WTC11 (cell line): ENCODE results near the gene TMEM263. TPM values are rescaled to one million over a fixed set of nuclear protein-coding genes. Genes with fewer than 3 reads are reported as not detected.
"Not testable (repeated sequence)": the region's sequence is repeated elsewhere in the genome, so short reads cannot be mapped to it uniquely, and the experiment has no call there.

Experiments used
- ATAC-seq: fragments of 200-7000 bp; cut with Tn5 transposase; 2 replicates; pipeline ENCODE4 v1.10.0; 2021; ENCODE audit warnings: mild to moderate bottlenecking, moderate library complexity
- CTCF ChIA-PET: fragments of 300-600 bp; sonication (Branson Sonifier 250); formaldehyde crosslinking; loops from one replicate; lab custom pipeline; 2021; ENCODE audit warnings: antibody characterized with exemption; lab: Charles Lee
- POLR2A ChIA-PET: fragments of 350-600 bp; sonication (Branson Sonifier 250); formaldehyde crosslinking; loops from one replicate; lab custom pipeline; 2021; ENCODE audit warnings: antibody characterized with exemption; lab: Charles Lee
- DNase-seq: peaks from one replicate; pipeline ENCODE4 v3.0.0; 2021; ENCODE audit warnings: low spot score
- H3K27ac Mint-ChIP-seq: 2 replicates; pipeline ENCODE4 v1.8.0; 2021; ENCODE audit warnings: mixed read lengths
- H3K27me3 Mint-ChIP-seq: 2 replicates; pipeline ENCODE4 v1.8.0; 2021; ENCODE audit warnings: low read depth, mild to moderate bottlenecking, moderate library complexity, mixed read lengths
- H3K36me3 Mint-ChIP-seq: 2 replicates; pipeline ENCODE4 v1.8.0; 2021; ENCODE audit warnings: mixed read lengths
- H3K4me1 Mint-ChIP-seq: 2 replicates; pipeline ENCODE4 v1.8.0; 2022; ENCODE audit warnings: mixed read lengths
- H3K4me3 Mint-ChIP-seq: 2 replicates; pipeline ENCODE4 v1.8.0; 2021; ENCODE audit warnings: mild to moderate bottlenecking, moderate library complexity, mixed read lengths
- H3K9me3 Mint-ChIP-seq: 2 replicates; pipeline ENCODE4 v1.8.0; 2021; ENCODE audit warnings: mixed read lengths
- CBFB ChIP-seq: sonication (generic); formaldehyde crosslinking; IDR thresholded peaks from 2 replicates; pipeline ENCODE4 v1.8.1; 2022; ENCODE audit warnings: mild to moderate bottlenecking, low read depth, missing genetic modification reagents
- ESRRA ChIP-seq: sonication (generic); formaldehyde crosslinking; IDR thresholded peaks from 2 replicates; pipeline ENCODE4 v1.8.1; 2022; ENCODE audit warnings: mild to moderate bottlenecking, missing genetic modification reagents, borderline replicate concordance
- GABPB1 ChIP-seq: sonication (generic); formaldehyde crosslinking; IDR thresholded peaks from 2 replicates; pipeline ENCODE4 v1.8.1; 2023; ENCODE audit warnings: mild to moderate bottlenecking, missing genetic modification reagents
- GTF2I ChIP-seq: fragments of 250-450 bp; sonication (Bioruptor Pico); conservative IDR thresholded peaks from 2 replicates; pipeline ENCODE4 v1.4.0; 2021; ENCODE audit warnings: mild to moderate bottlenecking
- NFATC4 ChIP-seq: fragments of 250-450 bp; sonication (Bioruptor Pico); IDR thresholded peaks from 2 replicates; pipeline ENCODE4 v1.9.0; 2021; ENCODE audit warnings: mild to moderate bottlenecking
- NR1H2 ChIP-seq: sonication (generic); formaldehyde crosslinking; IDR thresholded peaks from 2 replicates; pipeline ENCODE4 v1.9.0; 2021; ENCODE audit warnings: mild to moderate bottlenecking, moderate library complexity, missing genetic modification reagents
- ZBTB21 ChIP-seq: sonication (generic); formaldehyde crosslinking; IDR thresholded peaks from 2 replicates; pipeline ENCODE4 v1.8.1; 2023; ENCODE audit warnings: mild to moderate bottlenecking, missing genetic modification reagents, borderline replicate concordance
- ZNF317 ChIP-seq: sonication (generic); formaldehyde crosslinking; IDR thresholded peaks from 2 replicates; pipeline ENCODE4 v1.8.1; 2023; ENCODE audit warnings: low read depth, mild to moderate bottlenecking, moderate library complexity, missing genetic modification reagents, borderline replicate concordance
- ZNF396 ChIP-seq: fragments of 250-450 bp; sonication (Bioruptor Pico); IDR thresholded peaks from 2 replicates; pipeline ENCODE4 v1.8.0; 2021; ENCODE audit warnings: mild to moderate bottlenecking, moderate library complexity, borderline replicate concordance
- ZNF423 ChIP-seq: fragments of 250-450 bp; sonication (Bioruptor Pico); IDR thresholded peaks from 2 replicates; pipeline ENCODE4 v2.1.2; 2022; ENCODE audit warnings: mild to moderate bottlenecking, moderate library complexity
- total RNA-seq: library from RNA; stranded (reverse); gene quantifications from 3 replicates; pipeline ENCODE4 v1.2.3, GENCODE V29; 2021
- TF ChIP-seq, protein P1 (sequence below): sonication (generic); formaldehyde crosslinking; conservative IDR thresholded peaks from 2 replicates; pipeline ENCODE4 v1.8.1; 2023; ENCODE audit warnings: mild to moderate bottlenecking, low read depth, missing genetic modification reagents, moderate library complexity
- TF ChIP-seq, protein P2 (sequence below): sonication (generic); formaldehyde crosslinking; IDR thresholded peaks from 2 replicates; pipeline ENCODE4 v1.8.0; 2022; ENCODE audit warnings: mild to moderate bottlenecking, missing genetic modification reagents
- TF ChIP-seq, protein P3 (sequence below): fragments of 200-600 bp; IDR thresholded peaks from 2 replicates; pipeline ENCODE4 v1.8.0; 2022; ENCODE audit warnings: antibody characterized with exemption
- TF ChIP-seq, protein P4 (sequence below): sonication (generic); formaldehyde crosslinking; IDR thresholded peaks from 2 replicates; pipeline ENCODE4 v1.8.1; 2022; ENCODE audit warnings: low read depth, mild to moderate bottlenecking, moderate library complexity, missing genetic modification reagents, borderline replicate concordance
- TF ChIP-seq, protein P5 (sequence below): sonication (generic); formaldehyde crosslinking; IDR thresholded peaks from 2 replicates; pipeline ENCODE4 v1.8.1; 2023; ENCODE audit warnings: mild to moderate bottlenecking, missing genetic modification reagents, moderate library complexity

The TMEM263 gene
- total RNA-seq, 1 experiment from 2014 or later = 18.0 TPM

DNA sequence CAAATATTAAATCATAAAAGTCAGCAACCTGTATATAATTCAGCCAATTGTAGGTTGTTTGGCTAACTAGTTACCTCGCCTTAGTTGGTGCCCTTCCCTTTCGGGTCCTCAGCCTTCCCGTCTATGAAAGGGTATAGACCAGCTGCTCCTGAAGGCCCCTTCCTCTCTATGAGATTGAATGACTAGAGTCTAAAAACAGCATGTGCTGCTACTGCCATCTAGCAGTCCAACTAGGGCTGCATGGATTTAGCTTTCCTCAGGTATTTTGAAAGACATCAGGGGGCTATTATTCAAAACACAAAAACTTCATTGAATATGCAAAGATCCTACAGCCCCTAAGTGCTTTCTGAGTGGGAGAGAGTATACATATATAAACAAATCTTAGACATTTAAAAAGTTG, 37.0 kb upstream of the TMEM263 start:
- Mint-ChIP-seq H3K27ac (no peak overlapping the region), H3K4me1 (peaks cover 28% of the 10 kb centered on the region), H3K36me3 (peaks cover 3% of the 10 kb centered on the region; the same call in 1 of the 2 replicates), H3K4me3 (no peak overlapping the region), H3K9me3 (peaks cover 9% of the 10 kb centered on the region), H3K27me3 (peaks cover 8% of the 10 kb centered on the region)
- ATAC-seq (peak; percentile 95), DNase-seq (peak; percentile 50)
- ChIA-PET POLR2A (interaction anchor here (0.5 to 1.5 kb wide), 3 partner anchors 307 to 562 kb away, joined by 3 to 9 read pairs (median 4); partner anchors contain the start of gene POLR3B), CTCF (interaction anchor here (0.5 to 3.2 kb wide), 75 partner anchors 9 to 769 kb away, joined by 3 to 108 read pairs (median 5); partner anchors contain the start of genes MTERF2, POLR3B, RFX4 and TMEM263)
- TF ChIP-seq, protein P1, sequence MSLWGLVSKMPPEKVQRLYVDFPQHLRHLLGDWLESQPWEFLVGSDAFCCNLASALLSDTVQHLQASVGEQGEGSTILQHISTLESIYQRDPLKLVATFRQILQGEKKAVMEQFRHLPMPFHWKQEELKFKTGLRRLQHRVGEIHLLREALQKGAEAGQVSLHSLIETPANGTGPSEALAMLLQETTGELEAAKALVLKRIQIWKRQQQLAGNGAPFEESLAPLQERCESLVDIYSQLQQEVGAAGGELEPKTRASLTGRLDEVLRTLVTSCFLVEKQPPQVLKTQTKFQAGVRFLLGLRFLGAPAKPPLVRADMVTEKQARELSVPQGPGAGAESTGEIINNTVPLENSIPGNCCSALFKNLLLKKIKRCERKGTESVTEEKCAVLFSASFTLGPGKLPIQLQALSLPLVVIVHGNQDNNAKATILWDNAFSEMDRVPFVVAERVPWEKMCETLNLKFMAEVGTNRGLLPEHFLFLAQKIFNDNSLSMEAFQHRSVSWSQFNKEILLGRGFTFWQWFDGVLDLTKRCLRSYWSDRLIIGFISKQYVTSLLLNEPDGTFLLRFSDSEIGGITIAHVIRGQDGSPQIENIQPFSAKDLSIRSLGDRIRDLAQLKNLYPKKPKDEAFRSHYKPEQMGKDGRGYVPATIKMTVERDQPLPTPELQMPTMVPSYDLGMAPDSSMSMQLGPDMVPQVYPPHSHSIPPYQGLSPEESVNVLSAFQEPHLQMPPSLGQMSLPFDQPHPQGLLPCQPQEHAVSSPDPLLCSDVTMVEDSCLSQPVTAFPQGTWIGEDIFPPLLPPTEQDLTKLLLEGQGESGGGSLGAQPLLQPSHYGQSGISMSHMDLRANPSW (CRISPR knock-in tag) = no peak
- TF ChIP-seq NFATC4 (CRISPR knock-in tag) (no peak), ZNF317 (no peak), ESRRA (CRISPR knock-in tag) (no peak), CBFB (CRISPR knock-in tag) (no peak), ZNF396 (CRISPR knock-in tag) (no peak), ZNF423 (no peak), ZBTB21 (CRISPR knock-in tag) (no peak), GABPB1 (CRISPR knock-in tag) (no peak)
- TF ChIP-seq, protein P2, sequence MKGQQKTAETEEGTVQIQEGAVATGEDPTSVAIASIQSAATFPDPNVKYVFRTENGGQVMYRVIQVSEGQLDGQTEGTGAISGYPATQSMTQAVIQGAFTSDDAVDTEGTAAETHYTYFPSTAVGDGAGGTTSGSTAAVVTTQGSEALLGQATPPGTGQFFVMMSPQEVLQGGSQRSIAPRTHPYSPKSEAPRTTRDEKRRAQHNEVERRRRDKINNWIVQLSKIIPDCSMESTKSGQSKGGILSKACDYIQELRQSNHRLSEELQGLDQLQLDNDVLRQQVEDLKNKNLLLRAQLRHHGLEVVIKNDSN (CRISPR knock-in tag) = no peak
- TF ChIP-seq, protein P3, sequence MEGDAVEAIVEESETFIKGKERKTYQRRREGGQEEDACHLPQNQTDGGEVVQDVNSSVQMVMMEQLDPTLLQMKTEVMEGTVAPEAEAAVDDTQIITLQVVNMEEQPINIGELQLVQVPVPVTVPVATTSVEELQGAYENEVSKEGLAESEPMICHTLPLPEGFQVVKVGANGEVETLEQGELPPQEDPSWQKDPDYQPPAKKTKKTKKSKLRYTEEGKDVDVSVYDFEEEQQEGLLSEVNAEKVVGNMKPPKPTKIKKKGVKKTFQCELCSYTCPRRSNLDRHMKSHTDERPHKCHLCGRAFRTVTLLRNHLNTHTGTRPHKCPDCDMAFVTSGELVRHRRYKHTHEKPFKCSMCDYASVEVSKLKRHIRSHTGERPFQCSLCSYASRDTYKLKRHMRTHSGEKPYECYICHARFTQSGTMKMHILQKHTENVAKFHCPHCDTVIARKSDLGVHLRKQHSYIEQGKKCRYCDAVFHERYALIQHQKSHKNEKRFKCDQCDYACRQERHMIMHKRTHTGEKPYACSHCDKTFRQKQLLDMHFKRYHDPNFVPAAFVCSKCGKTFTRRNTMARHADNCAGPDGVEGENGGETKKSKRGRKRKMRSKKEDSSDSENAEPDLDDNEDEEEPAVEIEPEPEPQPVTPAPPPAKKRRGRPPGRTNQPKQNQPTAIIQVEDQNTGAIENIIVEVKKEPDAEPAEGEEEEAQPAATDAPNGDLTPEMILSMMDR = no peak
- TF ChIP-seq, protein P4, sequence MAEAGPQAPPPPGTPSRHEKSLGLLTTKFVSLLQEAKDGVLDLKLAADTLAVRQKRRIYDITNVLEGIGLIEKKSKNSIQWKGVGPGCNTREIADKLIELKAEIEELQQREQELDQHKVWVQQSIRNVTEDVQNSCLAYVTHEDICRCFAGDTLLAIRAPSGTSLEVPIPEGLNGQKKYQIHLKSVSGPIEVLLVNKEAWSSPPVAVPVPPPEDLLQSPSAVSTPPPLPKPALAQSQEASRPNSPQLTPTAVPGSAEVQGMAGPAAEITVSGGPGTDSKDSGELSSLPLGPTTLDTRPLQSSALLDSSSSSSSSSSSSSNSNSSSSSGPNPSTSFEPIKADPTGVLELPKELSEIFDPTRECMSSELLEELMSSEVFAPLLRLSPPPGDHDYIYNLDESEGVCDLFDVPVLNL (CRISPR knock-in tag) = no peak
- TF ChIP-seq, protein P5, sequence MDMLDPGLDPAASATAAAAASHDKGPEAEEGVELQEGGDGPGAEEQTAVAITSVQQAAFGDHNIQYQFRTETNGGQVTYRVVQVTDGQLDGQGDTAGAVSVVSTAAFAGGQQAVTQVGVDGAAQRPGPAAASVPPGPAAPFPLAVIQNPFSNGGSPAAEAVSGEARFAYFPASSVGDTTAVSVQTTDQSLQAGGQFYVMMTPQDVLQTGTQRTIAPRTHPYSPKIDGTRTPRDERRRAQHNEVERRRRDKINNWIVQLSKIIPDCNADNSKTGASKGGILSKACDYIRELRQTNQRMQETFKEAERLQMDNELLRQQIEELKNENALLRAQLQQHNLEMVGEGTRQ = no peak

DNA sequence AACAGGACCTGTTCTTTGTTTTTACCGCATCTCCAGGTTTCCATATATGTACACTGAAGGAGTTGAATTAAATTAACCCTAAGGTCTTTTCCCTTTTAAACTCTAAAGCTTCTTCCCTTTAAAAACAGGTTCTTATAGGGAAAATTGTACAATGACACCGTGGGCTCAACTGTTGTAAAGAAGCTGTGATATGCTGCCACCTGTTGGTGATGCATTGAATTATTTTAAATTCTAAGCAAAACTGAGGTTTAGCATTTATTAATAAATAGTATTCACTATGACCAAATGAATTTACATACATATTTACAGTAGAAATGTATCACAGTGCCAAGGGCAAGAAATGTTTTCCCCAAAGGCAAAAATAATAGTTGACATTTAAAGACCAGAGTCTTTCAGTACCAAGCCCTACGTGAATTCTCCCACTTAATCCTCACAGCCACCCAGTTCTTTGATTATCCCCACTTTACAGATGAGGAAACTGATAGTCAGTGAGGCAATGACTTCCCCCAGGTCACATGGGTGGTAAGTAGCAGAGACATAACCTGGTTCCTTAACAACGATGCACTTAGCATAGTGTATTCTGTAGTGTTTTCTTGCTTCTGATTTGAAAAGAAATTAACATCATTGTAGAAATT, 35.7 kb upstream of the TMEM263 start:
- CTCF ChIA-PET = interaction anchor here (0.6 to 3.2 kb wide), 51 partner anchors 7 to 771 kb away, joined by 3 to 108 read pairs (median 6); partner anchors contain the start of genes POLR3B, RFX4 and TMEM263
- 0 out of 2 replicates have a peak, but pooled peaks have one; percentile 25 for TF ChIP-seq GTF2I (CRISPR knock-in tag)
- no peak for TF ChIP-seq NR1H2 (CRISPR knock-in tag)
- TF ChIP-seq CBFB (CRISPR knock-in tag) = no peak
- TF ChIP-seq, protein P3 = peak; percentile 63
- DNase-seq = no peak
- Mint-ChIP-seq H3K27ac (no peak overlapping the region), H3K36me3 (peaks cover 10% of the 10 kb centered on the region), H3K4me3 (peak overlapping the region; percentile 45), H3K27me3 (peaks cover 12% of the 10 kb centered on the region), H3K9me3 (peaks cover 17% of the 10 kb centered on the region), H3K4me1 (peaks cover 28% of the 10 kb centered on the region)
- ATAC-seq = no peak
- POLR2A ChIA-PET = interaction anchor here (1.1 to 1.5 kb wide), 3 partner anchors 36 to 562 kb away, joined by 4 to 9 read pairs (median 4); partner anchors contain the start of genes POLR3B and TMEM263

DNA sequence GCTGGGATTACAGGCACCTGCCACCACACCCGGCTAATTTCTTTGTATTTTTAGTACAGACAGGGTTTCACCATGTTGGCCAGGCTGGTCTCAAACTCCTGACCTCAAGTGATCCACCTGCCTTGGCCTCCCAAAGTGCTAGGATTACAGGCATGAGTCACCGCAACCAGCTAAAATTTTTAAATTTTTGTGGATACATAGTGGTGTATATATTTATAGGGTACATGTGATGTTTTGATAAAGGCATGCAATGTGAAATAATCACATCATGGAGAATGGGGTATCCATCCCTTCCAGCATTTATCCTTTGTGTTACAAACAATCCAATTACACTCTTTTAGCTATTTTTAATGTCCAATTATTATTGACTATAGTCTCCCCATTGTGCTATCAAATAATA, 33.7 kb upstream of the TMEM263 start:
- peaks cover 12% of the 10 kb centered on the region for H3K27me3 Mint-ChIP-seq
- H3K4me3 Mint-ChIP-seq, DNase-seq, H3K36me3 Mint-ChIP-seq, POLR2A ChIA-PET, ATAC-seq, H3K27ac Mint-ChIP-seq: not testable (repeated sequence)
- H3K4me1 Mint-ChIP-seq = peaks cover 28% of the 10 kb centered on the region
- H3K9me3 Mint-ChIP-seq = peaks cover 17% of the 10 kb centered on the region
- CTCF ChIA-PET = interaction anchor here (1.5 kb wide), 1 partner anchor 17 kb away, joined by 3 read pairs; no protein-coding TSS in a partner anchor

DNA sequence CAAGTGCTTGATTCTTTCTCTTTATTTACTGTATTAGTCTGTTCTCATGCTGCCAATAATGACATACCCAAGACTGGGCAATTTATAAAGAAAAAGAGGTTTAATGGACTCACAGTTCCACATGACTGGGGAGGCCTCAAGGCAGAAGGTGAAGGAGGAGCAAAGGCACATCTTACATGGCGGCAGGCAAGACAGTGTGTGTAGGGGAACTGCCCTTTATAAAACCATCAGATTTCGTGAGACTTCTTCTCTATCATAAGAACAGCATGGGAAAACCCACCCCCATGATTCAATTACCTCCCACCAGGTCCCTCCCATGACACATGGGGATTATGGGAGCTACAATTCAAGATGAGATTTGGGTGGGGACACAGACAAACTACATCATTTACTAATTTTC, 32.1 kb upstream of the TMEM263 start:
- Mint-ChIP-seq H3K27me3 (peaks cover 16% of the 10 kb centered on the region), H3K4me1 (peaks cover 13% of the 10 kb centered on the region), H3K9me3 (peaks cover 17% of the 10 kb centered on the region)
- DNase-seq, CTCF ChIA-PET, POLR2A ChIA-PET, H3K4me3 Mint-ChIP-seq, ATAC-seq, H3K27ac Mint-ChIP-seq, H3K36me3 Mint-ChIP-seq: not testable (repeated sequence)
